ENCODE measurements around the gene THEMIS2.

DNA sequence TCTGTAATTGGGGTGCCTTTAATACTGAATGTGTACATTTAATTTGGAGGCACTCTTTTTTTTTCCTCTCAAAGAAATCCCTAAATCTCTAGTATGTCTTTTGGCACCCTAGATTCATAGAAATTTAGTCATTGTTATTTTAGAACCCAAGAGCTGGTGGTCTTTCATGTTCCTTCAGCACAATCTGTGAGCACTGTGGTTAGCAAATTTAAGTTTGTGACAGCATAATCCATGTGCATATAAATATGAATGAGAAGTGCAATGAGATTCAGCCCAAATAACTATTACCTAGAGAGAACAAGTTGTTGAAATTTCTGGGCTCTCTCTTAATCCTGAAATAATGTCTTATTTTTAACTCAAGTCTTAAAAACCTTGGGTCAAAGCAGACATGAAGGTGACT lies 37.3 kb upstream of the THEMIS2 start:
- TF ChIP-seq EZH2 (IDR thresholded peaks at IDR 0.05; ENCODE audit: insufficient read depth, low read length) (no peak), CTCF (IDR thresholded peaks at IDR 0.05; ENCODE audit: insufficient read depth, low read depth, low read length) (no peak)
